Keratinocyte (primary cell): Measurements from ENCODE around the gene ZNF718. TPM values are rescaled to one million over a fixed set of nuclear protein-coding genes. Genes with fewer than 3 reads are reported as not detected.

Experiments
- DNase-seq: peaks from one replicate; pipeline ENCODE4 v3.0.0-alpha.2; 2011; ENCODE audit warnings: low read depth, missing footprints, low spot score
- FAIRE-seq: peaks from 2 replicates; lab custom pipeline; 2011; peaks lifted over from hg19 to GRCh38; lab: Jason Lieb, UNC
- H2AFZ ChIP-seq: 2 replicates; pipeline ENCODE4 v1.6.0; 2012; ENCODE audit warnings: low read length, control low read depth, inconsistent platforms; ENCODE audit not compliant: control insufficient read depth
- H3K27ac ChIP-seq: 2 replicates; pipeline ENCODE4 v1.5.1; 2011; ENCODE audit warnings: low read length; ENCODE audit not compliant: control insufficient read depth, insufficient read depth
- H3K27me3 ChIP-seq: 3 replicates; pipeline ENCODE4 v1.6.0; 2011; ENCODE audit warnings: low read length; ENCODE audit not compliant: control insufficient read depth, insufficient read depth; ENCODE audit errors: extremely low read depth
- H3K36me3 ChIP-seq, 2 experiments: 2 replicates in 1 of 2; 3 replicates in 1 of 2; pipeline ENCODE4 v1.5.1; 2011; ENCODE audit warnings: low read length in 2 of 2, mild to moderate bottlenecking in 1 of 2; ENCODE audit not compliant: control insufficient read depth in 2 of 2, insufficient read depth in 2 of 2; ENCODE audit errors: extremely low read depth in 1 of 2
- H3K4me1 ChIP-seq: 3 replicates; pipeline ENCODE4 v1.5.1; 2011; ENCODE audit warnings: low read length; ENCODE audit not compliant: control insufficient read depth, insufficient read depth; ENCODE audit errors: extremely low read depth
- H3K4me2 ChIP-seq: 3 replicates; pipeline ENCODE4 v1.6.0; 2011; ENCODE audit warnings: low read depth, low read length; ENCODE audit not compliant: control insufficient read depth, insufficient read depth; ENCODE audit errors: extremely low read depth
- H3K4me3 ChIP-seq, 3 experiments: fragments of 200-600 bp in 1 of 3; sonication (generic) in 1 of 3; 2 replicates in 2 of 3; 3 replicates in 1 of 3; pipeline ENCODE4 v1.5.1; 2011 to 2016; ENCODE audit warnings: low read length in 3 of 3, mild to moderate bottlenecking in 3 of 3, control low read depth in 2 of 3, inconsistent platforms in 1 of 3, low read depth in 1 of 3, mixed read lengths in 1 of 3, mixed run types in 1 of 3, moderate library complexity in 1 of 3; ENCODE audit not compliant: control insufficient read depth in 2 of 3, insufficient read depth in 2 of 3; ENCODE audit errors: extremely low read depth in 1 of 3
- H3K79me2 ChIP-seq: 2 replicates; pipeline ENCODE4 v1.6.0; 2012; ENCODE audit warnings: low read length; ENCODE audit not compliant: control insufficient read depth, insufficient read depth
- H3K9ac ChIP-seq: 3 replicates; pipeline ENCODE4 v1.6.0; 2011; ENCODE audit warnings: low read length; ENCODE audit not compliant: control insufficient read depth, insufficient read depth; ENCODE audit errors: extremely low read depth
- H3K9me1 ChIP-seq: 3 replicates; pipeline ENCODE4 v1.6.0; 2011; ENCODE audit warnings: low read length; ENCODE audit not compliant: control insufficient read depth, insufficient read depth; ENCODE audit errors: extremely low read depth
- H3K9me3 ChIP-seq: 2 replicates; pipeline ENCODE4 v1.5.1; 2012; ENCODE audit warnings: low read depth, low read length; ENCODE audit not compliant: control insufficient read depth
- H4K20me1 ChIP-seq: 3 replicates; pipeline ENCODE4 v1.6.0; 2011; ENCODE audit warnings: low read length; ENCODE audit not compliant: control insufficient read depth, insufficient read depth; ENCODE audit errors: extremely low read depth
- CTCF ChIP-seq, 3 experiments: IDR thresholded peaks in 1 of 3; conservative IDR thresholded peaks in 1 of 3; optimal IDR thresholded peaks in 1 of 3; 2 replicates in 2 of 3; 3 replicates in 1 of 3; pipeline versions ENCODE3 to v1.5.1; 2011; ENCODE audit warnings: low read length in 3 of 3, mild to moderate bottlenecking in 3 of 3, moderate library complexity in 2 of 3, control low read depth in 1 of 3, inconsistent platforms in 1 of 3; ENCODE audit not compliant: insufficient read depth in 2 of 3; ENCODE audit errors: extremely low read depth in 1 of 3
- EZH2 ChIP-seq: IDR thresholded peaks from one replicate; pipeline ENCODE4 v1.6.1; 2012; ENCODE audit warnings: inconsistent platforms, mild to moderate bottlenecking, low read length, moderate library complexity
- dilution Hi-C: fragments of 300-500 bp; cut with MboI; formaldehyde crosslinking; loops from one replicate; pipeline ENCODE4 v1.7.0; 2020; ENCODE audit warnings: low sequenced_read_pairs; ENCODE audit not compliant: extremely low pct_ligation_motif_present
- polyA plus RNA-seq, 5 experiments: library from polyadenylated mRNA; depleted of rRNA in 3 of 5; stranded (reverse) in 3 of 5; stranded (forward) in 1 of 5; unstranded in 1 of 5; fragments of >200 nt; gene quantifications; 1 replicate in 1 of 5; 2 replicates in 3 of 5; 3 replicates in 1 of 5; pipeline versions ENCODE4 v1.2.1 to v1.2.3, GENCODE V29; 2011 to 2012; ENCODE audit warnings: missing spikeins in 2 of 5, low read depth in 1 of 5, low replicate concordance in 1 of 5

Gene ZNF718
- polyA plus RNA-seq, 1 donor (not counting 4 experiments of a cell fraction or from before 2014, with no cell fraction given), result 5.0 TPM

GRCh38 chr4:132483-132882 is 8.2 kb downstream of the ZNF718 start:
- Histone ChIP-seq H3K4me2 (no peak overlapping the region), H3K27ac (no peak overlapping the region), H3K27me3 (no peaks in the 10 kb centered on the region), H3K4me3 (no peak overlapping the region), H3K79me2 (peaks cover 19% of the 10 kb centered on the region), H3K9me3 (peaks cover 10% of the 10 kb centered on the region), H3K4me1 (no peaks in the 10 kb centered on the region), H3K9ac (no peak overlapping the region), H4K20me1 (no peaks in the 10 kb centered on the region), H3K36me3 (peaks cover 15 to 23% of the 10 kb centered on the region in 2 experiments), H2AFZ (no peak overlapping the region), H3K9me1 (no peaks in the 10 kb centered on the region)
- dilution Hi-C loops, result no loop called here
- FAIRE-seq (no peak), DNase-seq (no peak)
- TF ChIP-seq CTCF (optimal IDR thresholded peaks at IDR 0.05 in 1 of 3, IDR thresholded peaks at IDR 0.05 in 1 of 3, conservative IDR thresholded peaks at IDR 0.05 in 1 of 3; ENCODE audit: extremely low read depth in 1 of 3, insufficient read depth in 2 of 3, low read length in 3 of 3), result no peak
- no peak for TF ChIP-seq EZH2

- no peak for TF ChIP-seq EZH2
- TF ChIP-seq CTCF (optimal IDR thresholded peaks at IDR 0.05 in 1 of 3, IDR thresholded peaks at IDR 0.05 in 1 of 3, conservative IDR thresholded peaks at IDR 0.05 in 1 of 3; ENCODE audit: extremely low read depth in 1 of 3, insufficient read depth in 2 of 3, low read length in 3 of 3), result no peak
- Histone ChIP-seq H2AFZ (no peak overlapping the region), H3K4me3 (no peak overlapping the region), H3K27me3 (no peaks in the 10 kb centered on the region), H3K9me3 (peaks cover 9% of the 10 kb centered on the region), H3K4me1 (no peaks in the 10 kb centered on the region), H3K79me2 (peaks cover 8% of the 10 kb centered on the region), H3K9me1 (no peaks in the 10 kb centered on the region), H3K9ac (no peak overlapping the region), H3K27ac (no peak overlapping the region), H4K20me1 (no peaks in the 10 kb centered on the region), H3K36me3 (peaks cover 13 to 19% of the 10 kb centered on the region in 2 experiments), H3K4me2 (no peak overlapping the region)
- no peak for FAIRE-seq
- dilution Hi-C loops, result no loop called here
- DNase-seq, result no peak
These were observed 14.6 kb downstream of the ZNF718 start for GRCh38 chr4:138935-139334.
